Measurements from ENCODE around the gene RBM10. TPM values are rescaled to one million over a fixed set of nuclear protein-coding genes. Genes with fewer than 3 reads are reported as not detected.

The RBM10 gene
- total RNA-seq, 1 experiment from 2014 or later = 45.9 TPM

DNA sequence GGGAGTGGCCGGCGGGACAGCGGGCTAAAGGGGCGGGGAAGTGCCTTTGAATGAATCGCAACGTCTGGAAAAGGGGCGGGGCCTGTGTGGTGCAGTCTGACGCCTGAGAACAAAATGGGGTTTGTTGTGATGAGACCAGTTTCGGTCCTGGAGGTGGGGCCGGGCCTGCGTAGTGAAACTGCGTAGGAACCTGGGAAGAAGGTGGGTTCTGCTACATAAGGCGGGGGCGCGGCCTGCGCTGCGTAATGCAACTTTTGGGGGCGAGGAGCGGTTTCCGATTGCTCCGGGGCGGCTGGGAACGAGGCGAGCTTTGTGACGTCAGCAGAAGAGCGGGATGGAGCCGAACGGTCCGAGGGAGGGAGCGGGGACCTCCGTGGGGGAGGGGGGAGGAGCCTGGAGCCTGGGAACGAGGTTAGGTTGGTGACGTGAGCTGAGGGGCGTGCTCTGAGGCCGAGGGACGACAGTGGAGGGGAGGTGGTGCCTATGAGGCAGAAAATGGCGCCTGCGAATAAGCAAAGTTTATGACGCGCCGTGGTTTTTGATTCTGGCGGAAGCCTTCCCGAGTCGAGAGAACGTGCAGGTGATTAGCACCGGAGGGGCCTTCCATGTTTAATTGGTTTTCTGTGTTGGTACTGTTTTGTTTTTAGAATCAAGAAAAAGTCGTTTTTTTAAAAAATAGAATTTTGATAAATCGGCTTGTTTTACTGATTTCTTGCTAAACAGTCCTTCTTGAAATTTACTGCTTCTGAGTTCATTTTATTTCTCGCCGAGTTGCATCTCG, 88.5 kb downstream of the RBM10 start:
- DNase-seq (ENCODE audit: low read depth) = peak; percentile 97

DNA sequence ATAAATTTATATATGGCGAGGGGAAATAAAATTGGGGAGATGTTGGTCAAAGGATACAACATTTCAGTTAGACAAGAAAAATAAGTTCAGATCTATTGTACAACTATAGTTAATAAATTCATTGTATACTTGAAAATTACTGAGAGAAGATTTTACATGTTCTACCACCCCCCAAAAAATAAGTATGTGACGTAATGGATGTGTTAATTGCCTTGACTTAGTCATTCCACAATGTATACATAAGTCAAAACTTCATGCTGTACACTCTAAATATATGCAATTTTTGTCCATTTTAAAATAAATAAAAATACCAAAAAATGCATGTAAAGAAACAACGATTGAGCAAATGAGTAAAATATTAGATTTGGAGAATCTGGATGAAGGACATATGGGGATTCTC, 89.6 kb downstream of the RBM10 start:
- DNase-seq (ENCODE audit: low read depth) = no peak

DNA sequence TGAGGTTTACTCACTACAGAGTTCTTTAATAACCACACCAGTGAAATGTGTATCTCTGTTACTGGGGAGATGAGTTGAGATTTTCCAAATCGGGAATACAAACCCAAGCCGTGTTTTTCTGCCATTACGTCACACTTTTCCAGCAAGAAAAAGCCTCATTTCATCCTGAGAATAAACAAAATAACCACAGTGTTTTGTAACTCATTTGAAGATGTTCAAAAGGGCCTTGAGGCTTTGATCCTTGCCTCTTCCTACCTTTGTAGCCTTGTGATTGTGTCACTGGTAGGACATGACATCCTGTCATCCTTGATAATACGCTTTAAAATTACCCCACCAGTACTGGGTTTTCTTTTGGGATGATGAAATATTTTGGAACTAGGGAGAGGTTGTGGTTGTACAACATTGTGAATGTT, 90.7 kb downstream of the RBM10 start:
- peak; percentile 58 for DNase-seq (ENCODE audit: low read depth)

Other genes with a start within 250 kb of the RBM10 start
- 5.4 and 8.6 TPM in 2 replicates for gene JADE3, start 232.8 kb upstream of the RBM10 start, total RNA-seq (2014; rRNA removed; shearing (Covaris generic))
- 1.7 and 1.9 TPM in 2 replicates for gene RGN, start 66.8 kb upstream of the RBM10 start, total RNA-seq (2014; rRNA removed; shearing (Covaris generic))
- 194 and 205 TPM in 2 replicates for gene NDUFB11, start 519 bp upstream of the RBM10 start, total RNA-seq (2014; rRNA removed; shearing (Covaris generic))
- gene UBA1, start 48.6 kb downstream of the RBM10 start, total RNA-seq (2014; rRNA removed; shearing (Covaris generic)) = 155 and 247 TPM in 2 replicates
- 156 and 209 TPM in 2 replicates for gene CDK16, start 73.5 kb downstream of the RBM10 start, total RNA-seq (2014; rRNA removed; shearing (Covaris generic))
- 39.2 and 55.6 TPM in 2 replicates for gene USP11, start 87.8 kb downstream of the RBM10 start, total RNA-seq (2014; rRNA removed; shearing (Covaris generic))
- 0.05 and 0.20 TPM in 2 replicates for gene ZNF157, start 225.4 kb downstream of the RBM10 start, total RNA-seq (2014; rRNA removed; shearing (Covaris generic))

Measured in M059J (cell line).